ENCODE data around the gene DHX38.

- TF ChIP-seq POLR2AphosphoS5 (IDR thresholded peaks at IDR 0.05; ENCODE audit: low read depth, low read length) (no peak), SIN3A (IDR thresholded peaks at IDR 0.05; ENCODE audit: borderline replicate concordance, insufficient read depth, low read length) (no peak), FOXP2 (optimal IDR thresholded peaks at IDR 0.05; ENCODE audit: borderline replicate concordance, extremely low read depth, extremely low read length, insufficient read depth) (no peak), TAF1 (IDR thresholded peaks at IDR 0.05; ENCODE audit: borderline replicate concordance, insufficient read depth, low read length) (no peak)
- TF ChIP-seq, protein P1, sequence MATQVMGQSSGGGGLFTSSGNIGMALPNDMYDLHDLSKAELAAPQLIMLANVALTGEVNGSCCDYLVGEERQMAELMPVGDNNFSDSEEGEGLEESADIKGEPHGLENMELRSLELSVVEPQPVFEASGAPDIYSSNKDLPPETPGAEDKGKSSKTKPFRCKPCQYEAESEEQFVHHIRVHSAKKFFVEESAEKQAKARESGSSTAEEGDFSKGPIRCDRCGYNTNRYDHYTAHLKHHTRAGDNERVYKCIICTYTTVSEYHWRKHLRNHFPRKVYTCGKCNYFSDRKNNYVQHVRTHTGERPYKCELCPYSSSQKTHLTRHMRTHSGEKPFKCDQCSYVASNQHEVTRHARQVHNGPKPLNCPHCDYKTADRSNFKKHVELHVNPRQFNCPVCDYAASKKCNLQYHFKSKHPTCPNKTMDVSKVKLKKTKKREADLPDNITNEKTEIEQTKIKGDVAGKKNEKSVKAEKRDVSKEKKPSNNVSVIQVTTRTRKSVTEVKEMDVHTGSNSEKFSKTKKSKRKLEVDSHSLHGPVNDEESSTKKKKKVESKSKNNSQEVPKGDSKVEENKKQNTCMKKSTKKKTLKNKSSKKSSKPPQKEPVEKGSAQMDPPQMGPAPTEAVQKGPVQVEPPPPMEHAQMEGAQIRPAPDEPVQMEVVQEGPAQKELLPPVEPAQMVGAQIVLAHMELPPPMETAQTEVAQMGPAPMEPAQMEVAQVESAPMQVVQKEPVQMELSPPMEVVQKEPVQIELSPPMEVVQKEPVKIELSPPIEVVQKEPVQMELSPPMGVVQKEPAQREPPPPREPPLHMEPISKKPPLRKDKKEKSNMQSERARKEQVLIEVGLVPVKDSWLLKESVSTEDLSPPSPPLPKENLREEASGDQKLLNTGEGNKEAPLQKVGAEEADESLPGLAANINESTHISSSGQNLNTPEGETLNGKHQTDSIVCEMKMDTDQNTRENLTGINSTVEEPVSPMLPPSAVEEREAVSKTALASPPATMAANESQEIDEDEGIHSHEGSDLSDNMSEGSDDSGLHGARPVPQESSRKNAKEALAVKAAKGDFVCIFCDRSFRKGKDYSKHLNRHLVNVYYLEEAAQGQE (IDR thresholded peaks at IDR 0.05; ENCODE audit: insufficient read depth in 1 of 2, low read depth in 2 of 2, low read length in 2 of 2), result no peak
These were observed 32.8 kb downstream of the DHX38 start for GRCh38 chr16:72126429-72126765.

All from PFSK-1 (cell line).